Lower leg skin (tissue), 3 donors: ENCODE data around the gene ASIC2.

Experiments used
- CTCF ChIP-seq, 3 donors: fragments of 450-650 bp; IDR thresholded peaks; one replicate each; pipeline ENCODE4 v1.5.1; 2016; ENCODE audit warnings: antibody characterized with exemption in 3 of 3, mild to moderate bottlenecking in 3 of 3, moderate library complexity in 2 of 3
- POLR2A ChIP-seq, 2 donors: fragments of 450-650 bp; IDR thresholded peaks; one replicate each; pipeline ENCODE4 v1.6.1; 2016 to 2017; ENCODE audit warnings: antibody characterized with exemption in 2 of 2, mild to moderate bottlenecking in 1 of 2, moderate library complexity in 1 of 2

- TF ChIP-seq CTCF (IDR thresholded peaks at IDR 0.05), result no peak
- TF ChIP-seq POLR2A (IDR thresholded peaks at IDR 0.05), result no peak
These were observed 283.5 kb downstream of the ASIC2 start for GRCh38 chr17:33009636-33010035.
